ENCODE data around the gene PLXNA2. TPM values are rescaled to one million over a fixed set of nuclear protein-coding genes. Genes with fewer than 3 reads are reported as not detected.

Gene PLXNA2
- total and polyA plus RNA-seq, 2 donors (not counting 1 experiment from before 2014, with no cell fraction given), result 0.31 to 1.2 TPM

- Histone ChIP-seq H4K20me1 (ENCODE audit: control insufficient read depth, insufficient read depth, low read length, poor library complexity, severe bottlenecking) (no peaks in the 10 kb centered on the region), H3K79me2 (ENCODE audit: control insufficient read depth, insufficient read depth, low read length) (no peaks in the 10 kb centered on the region), H3K36me3 (replicated peaks in 1 of 2; ENCODE audit: control extremely low read depth in 1 of 2, control insufficient read depth in 1 of 2, extremely low read depth in 1 of 2, insufficient read depth in 2 of 2, low read length in 1 of 2) (no peaks in the 10 kb centered on the region), H3K9me3 (ENCODE audit: control extremely low read depth in 1 of 3, control insufficient read depth in 2 of 3, insufficient read depth in 1 of 3, low read length in 2 of 3) (no peaks in the 10 kb centered on the region), H3K4me2 (replicated peaks; ENCODE audit: low read depth, low read length, poor library complexity, severe bottlenecking) (no peak overlapping the region), H3K27ac (ENCODE audit: low read length in 2 of 2) (no peak overlapping the region), H3K9ac (ENCODE audit: low read length) (no peak overlapping the region), H3K4me3 (ENCODE audit: control extremely low read depth in 1 of 5, extremely low read depth in 1 of 5, insufficient read depth in 1 of 5, low read depth in 2 of 5, low read length in 4 of 5) (no peak overlapping the region), H3K27me3 (replicated peaks in 1 of 4; ENCODE audit: control extremely low read depth in 1 of 4, control insufficient read depth in 3 of 4, insufficient read depth in 4 of 4, low read length in 3 of 4) (peaks cover 0 to 7% (median 0%) of the 10 kb centered on the region in 4 experiments), H3K4me1 (ENCODE audit: control insufficient read depth in 2 of 2, insufficient read depth in 2 of 2, low read length in 2 of 2) (peaks cover 4 to 14% of the 10 kb centered on the region in 2 donors), H2AFZ (ENCODE audit: insufficient read depth, low read depth, low read length, poor library complexity, severe bottlenecking) (no peak overlapping the region)
- ATAC-seq (ENCODE audit: low read depth) (no peak), DNase-seq (no peak)
- Mint-ChIP-seq H3K9me3 (ENCODE audit: insufficient read depth) (no peaks in the 10 kb centered on the region), H3K4me1 (peaks cover 13% of the 10 kb centered on the region), H3K4me3 (no peak overlapping the region), H3K27ac (no peak overlapping the region), H3K27me3 (peaks cover 7% of the 10 kb centered on the region)
- CTCF ChIA-PET, result no interaction called here
- POLR2A ChIA-PET, result no interaction called here
- TF ChIP-seq, protein P1, sequence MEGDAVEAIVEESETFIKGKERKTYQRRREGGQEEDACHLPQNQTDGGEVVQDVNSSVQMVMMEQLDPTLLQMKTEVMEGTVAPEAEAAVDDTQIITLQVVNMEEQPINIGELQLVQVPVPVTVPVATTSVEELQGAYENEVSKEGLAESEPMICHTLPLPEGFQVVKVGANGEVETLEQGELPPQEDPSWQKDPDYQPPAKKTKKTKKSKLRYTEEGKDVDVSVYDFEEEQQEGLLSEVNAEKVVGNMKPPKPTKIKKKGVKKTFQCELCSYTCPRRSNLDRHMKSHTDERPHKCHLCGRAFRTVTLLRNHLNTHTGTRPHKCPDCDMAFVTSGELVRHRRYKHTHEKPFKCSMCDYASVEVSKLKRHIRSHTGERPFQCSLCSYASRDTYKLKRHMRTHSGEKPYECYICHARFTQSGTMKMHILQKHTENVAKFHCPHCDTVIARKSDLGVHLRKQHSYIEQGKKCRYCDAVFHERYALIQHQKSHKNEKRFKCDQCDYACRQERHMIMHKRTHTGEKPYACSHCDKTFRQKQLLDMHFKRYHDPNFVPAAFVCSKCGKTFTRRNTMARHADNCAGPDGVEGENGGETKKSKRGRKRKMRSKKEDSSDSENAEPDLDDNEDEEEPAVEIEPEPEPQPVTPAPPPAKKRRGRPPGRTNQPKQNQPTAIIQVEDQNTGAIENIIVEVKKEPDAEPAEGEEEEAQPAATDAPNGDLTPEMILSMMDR (IDR thresholded peaks at IDR 0.05), result no peak
- no peak for TF ChIP-seq EZH2 (IDR thresholded peaks at IDR 0.05; ENCODE audit: borderline replicate concordance, insufficient read depth, low read depth, low read length, poor library complexity, severe bottlenecking)
- intact Hi-C loops (cut with micrococcal nuclease), result no loop called here
- 85% methylated on average over 6 of the region's 8 CpGs for WGBS (ENCODE audit: insufficient coverage)
These were observed 59.9 kb downstream of the PLXNA2 start for GRCh38 chr1:208183977-208184911.
